CD4-positive, alpha-beta T cell treated with Interleukin-21 for 1 hour (primary cell): Measurements from ENCODE around the gene SCYL1.

Source experiments
- DNase-seq: peaks from one replicate; pipeline ENCODE4 v3.0.0-alpha.2; 2020

SCYL1 gene

DNA sequence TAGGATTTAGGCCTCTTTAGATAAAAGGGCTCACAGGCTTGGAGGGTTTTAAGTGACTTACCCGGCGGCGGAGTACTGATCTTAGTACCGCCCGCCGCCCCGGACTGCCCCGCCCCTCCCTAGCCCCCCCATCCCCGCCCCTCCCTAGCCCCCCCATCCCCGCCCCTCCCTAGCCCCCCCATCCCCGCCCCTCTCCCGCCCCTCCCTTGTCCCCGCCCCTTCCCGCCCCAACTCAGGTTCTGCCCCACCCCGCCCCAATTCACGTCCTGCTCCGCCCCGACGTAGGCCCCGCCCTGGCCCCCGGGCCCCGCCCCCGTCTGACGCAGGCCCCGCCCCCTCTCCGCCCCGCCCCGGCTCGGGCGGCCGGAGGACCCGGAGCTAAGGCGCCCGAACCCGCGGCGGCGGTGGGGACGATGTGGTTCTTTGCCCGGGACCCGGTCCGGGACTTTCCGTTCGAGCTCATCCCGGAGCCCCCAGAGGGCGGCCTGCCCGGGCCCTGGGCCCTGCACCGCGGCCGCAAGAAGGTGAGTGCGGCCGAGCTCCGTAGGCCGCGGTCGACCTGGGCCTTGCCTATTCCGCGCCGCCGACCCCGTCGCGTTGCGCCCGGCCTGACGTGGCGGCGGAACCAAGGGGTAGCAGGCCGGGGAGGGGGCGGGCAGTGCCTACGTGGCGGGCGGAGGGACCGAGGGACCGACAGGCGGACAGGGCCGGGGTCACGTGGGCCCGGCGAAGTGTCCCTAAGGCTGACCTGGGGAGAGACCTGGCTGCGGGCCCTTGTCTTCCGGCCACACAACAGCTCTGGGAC, at the start of gene SCYL1:
TSS of gene SCYL1 (plus strand) at position 343 of the 805 bp plus-strand sequence. CDS start at position 414, 71 bp downstream.
- peak; percentile 85 for DNase-seq

DNA sequence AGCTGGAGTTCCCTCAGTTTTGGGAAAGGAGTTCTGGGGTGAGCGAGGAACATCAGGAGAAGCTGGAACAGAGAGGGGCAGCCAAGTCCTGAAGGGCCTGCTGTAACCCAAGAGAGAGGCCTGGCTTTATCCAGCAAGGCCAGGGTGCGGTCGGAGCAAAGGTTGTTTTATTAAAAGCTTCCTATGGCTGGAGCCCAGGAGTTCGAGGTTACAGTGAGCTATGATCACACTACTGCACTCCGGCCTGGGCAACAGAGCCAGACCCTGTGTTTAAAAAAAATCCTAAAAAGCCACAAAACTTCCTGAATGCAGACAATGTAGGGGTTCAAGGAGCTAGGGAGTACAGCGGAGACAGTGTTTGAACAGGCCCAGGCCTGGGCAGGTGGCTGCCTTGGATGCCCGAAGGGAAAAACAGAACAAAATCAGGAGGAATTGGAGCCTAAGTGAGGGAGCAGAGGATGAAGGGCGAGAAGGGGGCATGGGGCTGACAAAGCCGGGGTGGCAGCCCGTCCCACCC, 48.2 kb upstream of the SCYL1 start:
- no peak for DNase-seq

DNA sequence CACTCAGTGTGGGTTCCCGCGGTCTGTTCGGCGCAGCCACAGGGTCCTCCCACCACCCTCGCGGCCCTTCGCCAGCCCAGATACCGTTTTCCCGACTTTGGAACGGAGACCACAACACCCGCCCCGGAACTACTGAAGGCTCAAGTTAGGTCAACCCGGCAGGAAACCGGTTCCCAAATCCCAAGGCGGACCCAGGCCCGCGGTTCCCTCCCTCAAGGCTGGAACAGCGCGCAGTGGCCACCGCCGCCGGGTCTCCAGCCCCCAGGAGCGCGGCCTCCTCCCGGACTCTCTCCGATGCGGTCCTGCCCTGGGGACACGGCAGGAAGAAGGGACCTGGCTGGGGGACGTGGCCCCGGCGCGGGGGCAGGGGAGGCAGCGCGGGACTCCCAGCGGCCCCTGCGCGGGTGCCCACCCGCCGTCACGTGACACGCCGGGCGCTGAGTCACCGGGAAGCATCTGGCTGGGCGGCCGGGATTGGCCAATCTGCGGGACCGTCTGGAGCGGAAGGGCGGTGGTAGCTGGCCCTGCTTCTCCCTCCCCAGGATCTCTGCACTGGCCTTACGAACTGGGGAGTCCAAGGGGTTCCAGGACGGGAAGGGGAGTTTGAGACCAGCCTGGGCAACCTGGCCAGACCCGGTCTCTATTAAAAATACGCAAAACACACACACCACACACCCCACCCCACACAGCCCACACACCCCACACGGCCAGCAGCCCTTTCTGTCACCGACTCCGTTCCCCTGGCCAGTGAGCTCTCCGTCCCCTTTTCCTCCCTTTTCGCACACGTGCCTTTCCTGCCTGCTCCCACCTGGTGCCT, 47.5 kb upstream of the SCYL1 start:
- peak; percentile 89 for DNase-seq

DNA sequence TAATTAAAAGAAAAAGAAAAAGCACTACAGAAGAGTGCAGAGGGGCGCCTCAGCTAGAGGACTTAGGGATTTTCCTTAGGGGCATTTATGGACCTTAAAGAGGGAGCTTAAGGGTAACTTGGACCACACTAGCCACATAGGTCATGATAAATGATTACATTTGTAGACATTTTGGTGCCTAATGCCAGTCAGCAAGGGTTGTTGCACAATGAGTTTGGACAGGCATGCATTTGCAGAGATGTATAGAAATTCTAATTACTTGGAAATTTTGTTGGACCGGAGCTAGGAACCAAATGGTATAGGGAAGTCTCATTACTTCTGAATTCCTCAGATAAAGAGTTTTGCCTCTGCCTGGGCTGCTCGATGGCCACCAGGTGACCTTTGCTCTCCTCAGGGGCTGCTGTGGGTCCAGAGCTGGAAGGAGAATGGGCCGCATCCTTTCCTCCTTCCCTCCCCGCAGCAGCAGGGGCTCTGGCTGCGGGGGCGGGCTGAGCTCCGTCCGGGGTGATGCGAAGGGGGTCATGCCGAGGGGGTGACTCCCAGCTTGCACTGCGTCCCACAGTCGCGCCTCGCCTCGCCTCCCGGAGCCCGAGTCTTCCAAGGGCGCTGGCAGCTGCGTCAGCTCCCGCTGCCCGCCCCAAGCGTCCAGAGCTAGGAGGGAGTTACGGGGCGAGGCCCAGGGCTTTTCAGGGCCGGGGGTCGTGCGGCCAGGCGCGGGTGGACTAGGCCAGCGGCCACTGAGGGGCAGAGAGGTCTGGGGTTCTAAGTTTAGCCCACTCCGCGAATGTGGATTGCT, 46.3 kb upstream of the SCYL1 start:
- no peak for DNase-seq

DNA sequence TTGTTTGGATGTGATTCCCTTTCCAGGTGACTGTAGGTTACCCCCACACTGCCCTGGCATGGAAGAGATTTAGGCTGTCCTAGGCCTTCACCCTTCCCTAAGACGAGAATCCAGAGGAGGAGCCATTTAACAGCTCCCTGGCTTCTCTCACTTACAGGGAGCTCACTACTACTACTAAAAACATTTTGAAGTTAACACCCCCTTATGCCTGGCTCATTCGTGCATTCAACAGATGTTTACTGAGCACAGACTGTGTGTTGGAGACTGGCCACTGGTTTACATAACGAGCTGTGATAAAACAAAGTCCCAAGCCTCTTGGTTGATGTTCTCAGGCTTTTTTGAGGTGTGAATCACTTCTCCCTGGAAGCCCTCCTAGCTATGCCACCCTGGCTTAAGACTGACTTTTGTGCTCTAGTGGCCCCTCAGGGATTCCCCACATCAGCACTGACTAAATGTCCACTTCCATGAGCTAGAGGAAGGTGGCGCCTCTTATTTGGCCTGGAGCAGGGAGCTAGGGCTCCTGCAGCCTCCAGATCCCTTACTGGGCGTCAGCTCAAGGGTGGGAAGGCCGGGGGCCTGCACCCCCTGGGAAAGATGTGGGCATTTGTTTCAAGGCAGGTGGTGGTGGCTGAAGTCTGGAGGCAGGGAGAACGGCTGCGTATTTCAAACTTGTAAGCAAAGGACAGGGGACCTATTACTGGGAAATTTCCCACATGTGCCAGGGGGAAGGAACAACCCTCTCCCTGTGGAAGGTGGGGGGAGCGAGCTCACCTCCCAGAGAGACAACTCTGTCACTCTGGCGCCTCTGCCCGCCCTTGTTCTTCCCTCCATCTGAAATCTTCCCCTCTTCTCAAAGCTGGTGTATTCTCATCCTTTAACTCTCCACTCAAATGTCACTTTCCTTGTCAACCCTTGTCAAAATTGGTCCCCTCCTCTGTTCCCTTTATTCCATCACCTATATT, 45.4 kb upstream of the SCYL1 start:
- no peak for DNase-seq

DNA sequence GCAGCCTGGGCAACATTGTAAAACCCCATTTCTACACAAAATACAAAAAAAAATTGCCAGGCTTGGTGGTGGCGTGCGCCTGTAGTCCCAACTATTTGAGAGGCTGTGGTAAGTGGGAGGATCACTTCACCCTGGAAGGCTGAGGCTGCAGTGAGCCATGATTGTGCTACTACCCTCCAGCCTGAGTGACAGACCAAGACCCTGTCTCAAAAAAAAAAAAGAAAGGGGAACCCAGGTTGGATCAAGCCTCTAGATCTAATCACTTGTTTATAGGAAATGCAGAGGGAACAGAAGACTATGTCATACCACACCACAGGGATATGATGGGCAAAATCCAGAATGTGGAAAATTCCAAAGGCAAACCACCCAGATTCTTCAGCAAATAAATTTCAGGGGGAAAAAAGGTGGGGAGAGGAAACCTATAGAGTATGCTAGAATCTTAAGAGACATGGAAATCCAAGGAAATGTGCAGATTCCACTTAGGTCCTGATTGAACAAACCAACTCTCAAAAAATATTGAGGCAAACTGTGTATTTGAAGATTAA, 42.5 kb upstream of the SCYL1 start:
- no peak for DNase-seq

DNA sequence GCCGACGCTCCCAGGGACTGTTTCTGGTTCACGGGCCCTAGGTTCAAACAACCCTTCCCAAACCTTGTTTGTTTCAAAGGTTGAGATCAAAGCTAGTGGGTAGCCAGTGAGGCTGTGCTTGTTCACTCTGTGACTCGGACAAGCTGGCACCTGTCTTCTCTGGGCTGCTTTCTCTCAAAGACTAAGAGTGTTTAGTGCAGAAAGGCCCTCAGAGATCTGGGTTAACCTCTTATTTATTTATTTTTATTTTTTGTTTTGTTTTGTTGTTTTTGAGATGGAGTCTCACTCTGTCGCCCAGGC, 39.0 kb upstream of the SCYL1 start:
- no peak for DNase-seq

DNA sequence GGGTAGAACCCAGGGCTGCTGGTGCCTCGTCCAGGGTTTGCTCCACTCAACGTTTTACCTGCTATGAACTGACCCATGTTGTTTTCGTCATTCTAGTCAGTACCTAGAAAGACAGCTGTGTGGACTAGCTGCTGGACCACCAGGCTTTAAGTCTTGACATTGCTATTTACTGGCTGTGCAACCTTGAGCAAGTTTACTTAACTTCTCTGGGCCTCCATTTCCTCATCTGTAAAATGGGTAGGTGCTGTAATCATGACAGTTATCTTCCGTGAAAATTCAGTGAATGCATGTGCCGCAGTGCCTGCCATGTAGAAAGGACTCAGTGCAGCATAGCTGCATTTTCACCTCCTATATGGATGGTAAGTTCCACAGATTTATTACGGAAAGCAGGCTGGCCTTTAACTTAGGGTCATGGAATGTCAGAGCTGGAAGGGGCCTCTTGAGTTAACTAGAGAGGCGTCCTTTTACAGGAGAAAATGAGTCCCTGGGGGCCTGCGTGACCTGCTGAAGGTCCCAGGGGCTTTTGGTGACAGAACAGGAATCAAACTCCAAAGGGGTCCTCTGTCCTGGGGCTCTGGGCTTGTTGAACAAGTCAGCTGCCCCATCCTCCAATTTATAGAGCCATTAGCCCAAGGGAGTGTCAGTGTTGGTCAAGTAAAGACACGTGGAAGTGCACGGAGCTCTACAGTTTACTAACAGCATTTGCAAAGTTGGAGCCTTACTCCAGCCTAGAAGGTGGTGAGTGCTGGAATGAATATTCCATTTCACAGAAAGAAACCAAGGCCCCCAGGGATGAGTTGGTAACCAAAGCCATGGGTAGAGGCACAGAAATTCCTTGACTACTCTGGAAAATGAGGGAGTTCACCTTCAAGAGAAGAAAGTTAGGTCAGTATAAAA, 38.1 kb upstream of the SCYL1 start:
- DNase-seq, result no peak

DNA sequence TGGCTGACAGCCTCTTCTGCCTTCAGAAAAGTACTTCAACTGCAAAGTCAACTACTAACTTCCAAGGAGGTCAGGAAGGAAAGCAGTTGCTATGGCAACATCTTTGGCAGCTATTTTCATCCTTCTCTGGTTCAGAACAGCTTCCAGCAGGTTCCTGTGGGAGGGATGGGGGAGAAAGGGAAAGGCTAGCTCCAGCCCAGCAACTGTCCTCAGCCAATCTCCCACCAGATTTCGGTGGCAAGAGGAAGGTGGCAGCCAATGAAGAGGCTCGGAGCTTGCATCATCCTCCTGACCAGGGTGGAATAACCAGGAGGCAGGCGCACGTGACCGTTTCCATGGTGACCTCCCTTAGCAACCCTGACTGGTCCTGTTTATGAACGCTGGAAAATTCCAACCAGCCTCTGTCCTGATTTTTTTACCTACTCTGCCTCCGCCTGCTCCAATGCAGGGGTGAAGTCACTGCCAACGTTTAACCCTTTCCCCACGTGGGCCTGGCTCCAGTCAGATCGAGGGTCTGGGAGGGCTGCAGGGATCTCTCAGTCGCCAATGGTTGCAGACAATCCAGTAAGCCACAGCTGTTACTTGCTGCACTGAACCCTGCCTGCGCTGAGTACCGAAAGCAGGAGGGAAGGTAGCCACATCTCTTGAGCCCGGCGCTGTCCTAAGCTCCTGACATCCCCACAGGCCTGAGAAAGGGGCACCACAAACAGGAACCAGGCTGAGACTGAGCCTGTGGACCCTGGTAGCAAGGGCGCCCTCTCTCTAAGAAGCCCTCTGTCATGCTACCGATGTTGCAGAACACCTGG, 37.2 kb upstream of the SCYL1 start:
- peak; percentile 57 for DNase-seq

DNA sequence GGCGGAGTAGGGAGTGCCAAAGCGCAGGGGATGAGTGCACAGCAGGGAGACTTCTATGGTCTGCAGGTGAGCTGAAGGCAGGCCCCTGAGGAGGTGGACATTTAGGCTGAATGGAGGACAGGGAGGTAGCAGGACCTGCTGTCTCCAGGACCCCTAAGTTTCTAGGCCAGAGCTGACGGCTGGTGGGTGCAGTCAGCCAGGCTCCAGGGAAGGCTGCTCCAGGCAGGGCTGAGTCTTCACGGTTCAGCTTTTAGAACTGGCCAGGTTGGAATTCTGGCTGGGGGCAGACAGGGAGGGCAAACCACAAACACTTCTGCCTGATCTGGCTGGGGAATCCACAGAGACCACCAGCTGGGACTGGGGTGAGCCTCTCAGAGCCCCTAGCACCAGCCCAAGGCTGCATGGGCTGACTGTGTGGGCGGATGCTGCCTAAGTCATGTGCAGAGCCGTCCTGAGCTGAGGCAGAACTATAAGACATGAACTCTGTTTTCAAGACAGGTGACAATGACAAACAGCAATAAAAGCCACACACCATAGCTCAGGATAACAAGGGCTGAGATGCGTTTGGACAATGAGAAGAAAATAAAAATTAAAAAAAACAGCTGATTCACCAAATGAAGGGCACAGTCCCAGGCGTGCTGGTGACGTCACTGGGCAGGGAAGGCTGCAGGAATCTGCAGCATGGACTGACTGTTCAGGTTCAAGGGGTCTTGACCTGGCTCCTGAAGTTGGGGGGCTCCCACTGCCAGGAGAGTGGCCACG, 36.4 kb upstream of the SCYL1 start:
- DNase-seq, result no peak

DNA sequence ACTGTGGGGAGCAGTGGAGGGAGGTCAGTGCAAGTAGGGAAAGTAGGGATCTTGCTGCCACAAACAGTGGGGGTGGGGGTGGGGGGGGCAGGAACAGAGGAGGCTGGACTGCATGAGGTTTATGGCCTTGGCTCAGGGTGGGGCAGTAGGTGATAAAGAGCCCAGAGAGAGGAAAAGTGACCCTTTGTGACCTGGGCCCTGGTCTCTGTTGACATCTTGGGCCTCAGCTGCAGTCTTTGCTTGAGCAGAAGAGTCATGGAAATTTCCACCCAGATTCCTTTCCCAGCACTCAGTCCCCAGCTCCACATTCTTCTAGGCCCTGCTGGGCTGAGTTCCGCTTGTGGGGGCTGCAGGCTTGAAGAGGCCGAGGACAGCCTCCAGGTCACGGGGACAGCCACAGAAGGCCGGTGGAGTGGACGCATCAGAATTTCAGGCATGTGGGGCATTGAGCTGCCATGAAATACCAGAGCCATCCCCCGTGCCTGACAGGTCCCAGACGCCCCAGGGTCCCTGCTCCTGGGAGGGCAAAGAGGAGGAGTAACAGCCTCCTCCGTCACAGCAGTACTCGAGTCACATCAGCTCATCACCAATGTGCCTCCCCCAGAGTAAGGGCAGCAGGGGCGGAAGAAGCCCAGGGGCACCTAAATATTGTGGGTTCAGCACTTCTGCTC, 35.7 kb upstream of the SCYL1 start:
- DNase-seq, result no peak

DNA sequence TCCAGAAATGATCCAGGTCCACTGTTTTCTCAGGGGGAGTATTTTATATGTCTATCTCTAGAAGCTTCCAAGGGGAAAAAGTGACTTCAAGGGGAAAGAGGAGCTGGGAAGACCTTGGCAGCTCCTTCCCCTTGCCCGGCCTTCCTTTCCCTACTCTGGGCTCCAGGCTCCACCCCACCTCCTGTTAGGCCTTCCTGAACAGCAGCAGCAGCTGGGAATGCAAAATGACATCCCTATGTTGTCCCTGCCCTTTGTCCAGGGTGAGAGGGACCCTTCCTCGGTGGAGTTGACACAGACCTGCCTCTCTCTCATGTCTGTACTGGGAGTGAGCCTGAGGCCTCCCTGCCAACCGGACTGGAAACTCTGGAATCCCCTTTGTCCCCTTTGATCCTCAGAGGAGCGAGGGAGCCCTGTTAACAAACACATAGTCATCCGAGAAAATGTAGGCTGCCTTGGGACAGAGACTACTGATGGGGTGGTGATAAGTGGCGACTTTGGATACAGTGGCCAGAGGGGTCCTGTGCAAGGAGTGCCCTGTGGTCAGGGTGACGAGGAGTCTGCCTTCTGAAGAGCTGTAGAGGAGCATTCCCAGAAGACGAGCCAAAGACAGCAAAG, 35.1 kb upstream of the SCYL1 start:
- DNase-seq, result no peak

DNA sequence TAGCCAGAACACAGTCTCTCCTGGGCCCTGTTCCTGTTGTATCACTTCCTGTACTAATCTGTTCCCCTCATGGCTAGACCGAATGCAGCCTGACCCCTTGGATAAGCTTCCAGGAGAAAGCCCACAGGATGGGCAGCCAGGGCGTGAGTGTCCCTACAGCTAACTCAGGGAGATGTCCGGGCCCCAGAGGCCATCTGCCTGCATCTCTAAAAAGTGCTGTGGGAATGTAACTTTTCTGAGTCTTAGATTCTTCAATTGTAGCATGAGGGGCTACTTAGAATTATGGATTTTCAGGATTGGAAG, 33.8 kb upstream of the SCYL1 start:
- DNase-seq, result no peak

DNA sequence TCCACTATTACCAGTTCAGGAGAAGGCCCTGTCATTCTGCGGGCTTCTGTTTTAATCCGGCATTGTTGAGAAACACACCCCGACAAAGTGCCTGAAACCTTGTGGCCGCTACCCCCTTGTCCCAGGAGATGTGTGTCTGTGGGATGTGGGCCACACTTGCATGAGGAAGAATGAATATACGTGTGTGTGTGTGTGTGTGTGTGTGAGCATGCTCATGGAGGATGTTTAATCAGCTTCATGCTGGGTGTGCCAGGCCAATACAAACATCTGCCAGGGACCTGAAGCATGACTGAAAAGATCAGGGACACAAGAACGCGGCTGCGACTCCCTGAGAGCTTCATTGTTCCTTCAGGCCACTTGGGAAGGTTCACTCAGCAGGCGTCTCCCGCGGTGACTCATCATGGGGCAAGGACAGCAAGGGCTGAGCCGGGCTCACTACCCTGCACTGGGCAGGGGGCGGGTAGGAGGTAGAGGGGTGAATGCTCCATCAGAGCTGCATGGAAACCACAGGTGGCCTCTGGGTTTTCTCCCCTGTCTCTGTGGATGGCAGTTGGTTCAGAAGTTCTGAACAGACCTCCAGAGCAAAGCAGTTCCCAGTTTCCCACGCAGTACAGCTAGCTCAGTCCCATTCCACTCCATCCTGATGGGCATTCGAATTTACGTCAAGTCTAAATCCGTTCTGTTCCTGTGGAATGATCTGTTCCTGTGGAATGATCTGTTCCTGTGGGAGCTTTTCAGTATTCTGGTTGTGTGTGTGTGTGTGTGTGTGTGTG, 33.1 kb upstream of the SCYL1 start:
- no peak for DNase-seq

DNA sequence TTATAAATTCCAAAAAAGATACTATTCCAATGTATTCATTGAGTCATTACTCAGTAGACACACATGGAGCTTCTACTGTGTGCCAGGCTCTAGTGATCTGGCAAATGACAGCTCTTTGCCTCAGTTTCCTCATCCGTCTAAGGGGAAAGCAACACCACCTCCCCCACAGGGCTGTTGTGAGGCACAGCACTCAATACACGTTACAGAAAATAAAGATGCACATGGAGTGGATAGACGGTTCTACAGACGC, 32.6 kb upstream of the SCYL1 start:
- DNase-seq, result no peak

DNA sequence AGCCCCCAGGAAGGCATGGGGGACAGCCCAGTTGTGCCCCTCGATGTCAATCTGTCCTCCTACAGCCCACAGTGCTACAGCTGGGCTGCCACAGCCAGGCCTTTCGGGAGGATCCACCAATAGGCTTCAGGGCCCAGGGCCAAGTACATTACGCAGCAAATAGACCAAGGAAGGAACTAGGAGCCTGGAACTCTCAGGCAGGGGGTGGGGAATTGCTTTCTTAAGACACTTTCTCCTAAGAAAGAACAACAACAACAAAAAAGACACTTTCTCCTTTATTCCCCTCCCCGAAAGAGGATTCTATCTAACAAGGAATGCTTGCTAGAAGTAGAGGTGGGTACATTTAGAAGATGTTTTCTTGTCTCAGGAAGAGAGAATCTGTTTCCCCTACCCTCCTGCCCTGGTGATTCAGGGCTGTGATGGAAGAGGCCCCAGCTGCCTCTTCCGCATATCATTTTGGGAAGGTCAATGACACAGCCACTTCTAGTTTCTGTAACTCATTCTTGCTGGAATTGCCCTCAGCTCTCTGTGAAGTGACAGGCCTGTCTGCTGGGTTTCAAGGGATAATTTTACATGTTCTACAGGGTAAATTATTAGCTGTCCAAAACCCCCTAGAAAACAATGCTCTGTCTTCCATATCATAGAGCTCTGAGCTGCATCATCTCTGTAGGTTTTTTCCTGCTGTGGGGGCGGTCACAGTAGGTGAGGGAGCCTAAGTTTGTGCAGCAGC, 32.1 kb upstream of the SCYL1 start:
- DNase-seq, result peak; percentile 28
